ENCODE data around the gene ALKBH8. TPM values are rescaled to one million over a fixed set of nuclear protein-coding genes. Genes with fewer than 3 reads are reported as not detected.
"Not testable (repeated sequence)": the region's sequence is repeated elsewhere in the genome, so short reads cannot be mapped to it uniquely, and the experiment has no call there.

The ALKBH8 gene
- total RNA-seq, 4 donors from 2014 or later, result 4.1 to 5.8 (median 5.4) TPM

DNA sequence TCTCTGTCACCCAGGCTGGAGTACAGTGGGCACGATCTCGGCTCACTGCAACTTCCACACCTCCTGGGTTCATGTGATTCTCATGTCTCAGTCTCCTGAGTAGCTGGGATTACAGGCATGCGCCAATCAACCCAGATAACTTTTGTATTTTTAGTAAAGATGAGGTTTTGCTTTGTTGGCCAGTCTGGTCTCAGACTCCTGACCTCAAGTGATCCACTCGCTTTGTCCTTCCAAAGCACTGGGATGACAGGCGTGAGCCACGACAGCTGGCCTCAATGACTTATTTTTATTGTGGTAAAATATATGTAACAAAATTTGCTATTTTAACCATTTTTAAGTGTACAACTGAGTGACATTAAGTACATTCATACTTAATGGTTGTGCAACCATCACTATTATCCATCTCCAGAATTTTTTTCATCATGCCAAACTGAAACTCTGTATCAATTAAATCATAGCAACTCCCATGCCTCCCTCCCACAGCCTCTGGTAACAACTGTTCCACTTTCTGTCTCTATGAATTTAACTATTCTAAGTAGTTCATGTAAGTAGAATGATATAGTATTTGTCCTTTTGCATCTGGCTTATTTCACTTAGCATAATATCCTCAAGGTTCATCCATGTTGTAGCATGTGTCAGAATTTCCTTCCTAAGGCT is 57.2 kb downstream of the ALKBH8 start:
- Histone ChIP-seq H3K4me1 (peaks cover 0 to 17% (median 8%) of the 10 kb centered on the region in 4 donors), H3K27me3 (no peaks in the 10 kb centered on the region), H3K9me3 (no peaks in the 10 kb centered on the region), H3K36me3 (peaks cover 0 to 37% (median 18%) of the 10 kb centered on the region in 4 donors), H3K4me3 (no peak overlapping the region), H3K27ac (replicated peaks in 1 of 4) (no peak overlapping the region)
- no peak for DNase-seq (ENCODE audit: extremely low spot score)
- 97% methylated on average over 6 of the region's 6 CpGs for WGBS
- TF ChIP-seq EP300 (IDR thresholded peaks at IDR 0.05), result no peak
- no peak for TF ChIP-seq POLR2A (IDR thresholded peaks at IDR 0.05; ENCODE audit: low read depth)
- TF ChIP-seq, protein P1, sequence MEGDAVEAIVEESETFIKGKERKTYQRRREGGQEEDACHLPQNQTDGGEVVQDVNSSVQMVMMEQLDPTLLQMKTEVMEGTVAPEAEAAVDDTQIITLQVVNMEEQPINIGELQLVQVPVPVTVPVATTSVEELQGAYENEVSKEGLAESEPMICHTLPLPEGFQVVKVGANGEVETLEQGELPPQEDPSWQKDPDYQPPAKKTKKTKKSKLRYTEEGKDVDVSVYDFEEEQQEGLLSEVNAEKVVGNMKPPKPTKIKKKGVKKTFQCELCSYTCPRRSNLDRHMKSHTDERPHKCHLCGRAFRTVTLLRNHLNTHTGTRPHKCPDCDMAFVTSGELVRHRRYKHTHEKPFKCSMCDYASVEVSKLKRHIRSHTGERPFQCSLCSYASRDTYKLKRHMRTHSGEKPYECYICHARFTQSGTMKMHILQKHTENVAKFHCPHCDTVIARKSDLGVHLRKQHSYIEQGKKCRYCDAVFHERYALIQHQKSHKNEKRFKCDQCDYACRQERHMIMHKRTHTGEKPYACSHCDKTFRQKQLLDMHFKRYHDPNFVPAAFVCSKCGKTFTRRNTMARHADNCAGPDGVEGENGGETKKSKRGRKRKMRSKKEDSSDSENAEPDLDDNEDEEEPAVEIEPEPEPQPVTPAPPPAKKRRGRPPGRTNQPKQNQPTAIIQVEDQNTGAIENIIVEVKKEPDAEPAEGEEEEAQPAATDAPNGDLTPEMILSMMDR (IDR thresholded peaks at IDR 0.05), result no peak
- TF ChIP-seq POLR2AphosphoS5 (IDR thresholded peaks at IDR 0.05), result no peak
- intact Hi-C loops (cut with DNase I), result no loop called here

DNA sequence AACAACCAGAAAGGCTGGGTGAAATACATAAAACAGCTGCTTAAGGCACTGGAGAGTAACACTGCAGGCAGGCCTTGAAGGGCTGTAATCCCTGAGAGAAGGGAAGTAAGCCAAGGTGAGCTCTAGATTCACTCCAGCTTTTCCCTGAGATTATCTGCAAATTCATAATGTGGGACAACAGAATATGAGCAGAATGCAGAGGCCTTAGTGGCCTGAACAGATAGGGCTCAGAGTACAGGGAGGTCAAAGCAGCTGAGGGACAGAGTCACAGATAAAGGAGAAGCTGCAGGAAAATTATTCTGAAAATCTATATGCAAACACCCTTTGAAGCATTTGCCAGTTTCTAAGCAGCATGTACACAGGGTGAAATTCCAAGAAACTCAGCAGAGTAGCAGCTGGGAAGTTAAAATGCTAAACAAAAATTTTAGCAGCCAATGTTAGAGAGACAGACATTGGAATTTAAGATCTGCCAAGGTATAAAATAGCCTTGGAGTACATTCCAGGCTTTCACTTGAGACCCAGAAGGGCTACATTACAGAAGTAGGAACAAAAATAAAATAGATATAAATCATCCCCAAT is 59.8 kb downstream of the ALKBH8 start:
- TF ChIP-seq, protein P1 (IDR thresholded peaks at IDR 0.05), result no peak
- no peak for TF ChIP-seq POLR2A (IDR thresholded peaks at IDR 0.05; ENCODE audit: low read depth)
- no peak for DNase-seq (ENCODE audit: extremely low spot score)
- intact Hi-C loops (cut with DNase I), result no loop called here
- no peak overlapping the region for H3K4me3 ChIP-seq
- H3K36me3 ChIP-seq, result peaks cover 0 to 52% (median 27%) of the 10 kb centered on the region in 4 donors
- peaks cover 0 to 17% (median 8%) of the 10 kb centered on the region in 4 donors for H3K4me1 ChIP-seq
- peak overlapping the region in 3 of 4 donors; percentile 24 to 36 (median 34) for H3K27ac ChIP-seq (replicated peaks in 1 of 4)
- H3K27me3 ChIP-seq, result no peaks in the 10 kb centered on the region
- no peaks in the 10 kb centered on the region for H3K9me3 ChIP-seq

DNA sequence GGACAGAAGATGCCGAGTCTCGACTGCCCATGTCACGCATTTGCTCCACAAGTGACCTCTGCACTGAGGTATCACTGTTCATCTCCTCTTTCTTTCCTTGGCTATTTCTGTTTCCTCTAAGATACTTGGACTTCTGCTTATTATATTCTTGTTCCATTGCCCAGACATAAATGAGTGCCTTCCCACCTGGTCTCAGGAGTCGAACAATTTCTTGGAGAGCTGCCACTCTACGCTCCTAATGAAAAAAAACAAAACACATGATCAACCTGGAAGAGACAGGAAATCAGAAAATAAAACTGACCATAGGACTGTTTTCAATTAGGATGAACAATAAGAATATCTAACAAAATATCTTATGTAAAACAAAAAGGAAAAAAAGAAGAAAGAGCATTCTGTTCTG is 60.6 kb downstream of the ALKBH8 start:
- H3K36me3 ChIP-seq, result peaks cover 0 to 44% (median 23%) of the 10 kb centered on the region in 4 donors
- peak overlapping the region in 2 of 4 donors; percentile 24 to 34 for H3K27ac ChIP-seq (replicated peaks in 1 of 4)
- 72% methylated on average over 5 of the region's 5 CpGs for WGBS
- TF ChIP-seq, protein P1 (IDR thresholded peaks at IDR 0.05), result no peak
- TF ChIP-seq POLR2A (IDR thresholded peaks at IDR 0.05; ENCODE audit: low read depth), result no peak
- no peak for TF ChIP-seq POLR2AphosphoS5 (IDR thresholded peaks at IDR 0.05)
- TF ChIP-seq EP300 (IDR thresholded peaks at IDR 0.05), result no peak
- intact Hi-C loops (cut with DNase I), result no loop called here
- H3K27me3 ChIP-seq, result no peaks in the 10 kb centered on the region
- H3K9me3 ChIP-seq, result no peaks in the 10 kb centered on the region
- H3K4me3 ChIP-seq, result no peak overlapping the region
- H3K4me1 ChIP-seq, result peaks cover 0 to 17% (median 8%) of the 10 kb centered on the region in 4 donors
- DNase-seq (ENCODE audit: extremely low spot score), result no peak

DNA sequence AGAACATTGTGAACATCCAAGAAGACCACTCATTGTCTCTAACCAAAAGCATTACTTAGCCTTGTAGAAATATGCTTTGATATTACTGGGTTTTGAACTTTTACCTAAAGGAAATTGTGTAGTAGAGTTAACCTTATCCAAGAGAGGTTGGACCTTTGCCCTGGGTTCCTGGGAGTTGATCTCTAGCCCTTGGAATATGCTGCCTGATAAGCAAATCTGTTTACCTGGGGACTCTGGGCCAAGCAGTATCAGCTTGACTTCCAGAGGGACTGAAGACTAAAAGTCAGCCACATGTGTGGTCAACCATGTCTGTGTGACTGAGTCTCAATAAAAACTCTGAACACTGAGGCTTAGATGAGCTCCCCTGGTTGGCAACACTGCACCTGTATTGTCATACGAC is 63.8 kb downstream of the ALKBH8 start:
- no peaks in the 10 kb centered on the region for H3K27me3 ChIP-seq
- intact Hi-C loops (cut with DNase I), result no loop called here
- WGBS, result 92% methylated on average over 1 of the region's 1 CpG
- H3K27ac ChIP-seq (replicated peaks in 1 of 4), result no peak overlapping the region
- no peak for DNase-seq (ENCODE audit: extremely low spot score)
- TF ChIP-seq, protein P1 (IDR thresholded peaks at IDR 0.05), result no peak
- TF ChIP-seq POLR2A (IDR thresholded peaks at IDR 0.05; ENCODE audit: low read depth) (no peak), EP300 (IDR thresholded peaks at IDR 0.05) (no peak), POLR2AphosphoS5 (IDR thresholded peaks at IDR 0.05) (no peak)
- H3K4me1 ChIP-seq, result peaks cover 0 to 17% (median 8%) of the 10 kb centered on the region in 4 donors
- peaks cover 0 to 38% (median 22%) of the 10 kb centered on the region in 4 donors for H3K36me3 ChIP-seq
- no peaks in the 10 kb centered on the region for H3K9me3 ChIP-seq
- no peak overlapping the region for H3K4me3 ChIP-seq

DNA sequence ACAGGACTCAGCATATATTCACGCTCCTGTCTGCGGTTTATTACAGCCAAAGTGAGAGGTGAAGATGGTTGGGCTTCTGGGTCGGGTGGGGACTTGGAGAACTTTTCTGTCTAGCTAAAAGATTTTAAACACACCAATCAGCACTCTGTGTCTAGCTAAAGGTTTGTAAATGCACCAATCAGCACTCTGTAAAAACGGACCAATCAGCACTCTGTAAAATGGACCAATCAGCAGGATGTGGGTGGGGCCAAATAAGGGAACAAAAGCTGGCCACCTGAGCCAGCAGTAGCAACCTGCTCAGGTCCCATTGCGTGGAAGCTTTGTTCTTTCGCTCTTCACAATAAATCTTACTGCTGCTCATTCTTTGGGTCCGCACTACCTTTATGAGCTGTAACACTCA is 68.2 kb downstream of the ALKBH8 start:
- 96% methylated on average over 7 of the region's 7 CpGs for WGBS
- Histone ChIP-seq H3K36me3 (peaks cover 0 to 10% (median 8%) of the 10 kb centered on the region in 4 donors), H3K4me1 (peaks cover 0 to 10% (median 7%) of the 10 kb centered on the region in 4 donors)
- H3K9me3 ChIP-seq; H3K27me3 ChIP-seq; DNase-seq (ENCODE audit: extremely low spot score); intact Hi-C loops (cut with DNase I); H3K27ac ChIP-seq (replicated peaks in 1 of 4); H3K4me3 ChIP-seq: not testable (repeated sequence)

Data from esophagus muscularis mucosa (tissue), 4 donors.